Measurements from ENCODE around the gene TUBAL3. TPM values are rescaled to one million over a fixed set of nuclear protein-coding genes. Genes with fewer than 3 reads are reported as not detected.
A peak's percentile ranks its signal among the peaks of the same experiment; 100 is the strongest.

Gene TUBAL3
- total RNA-seq, 2 donors from 2014 or later, result 1.7 TPM; not detected in 1

DNA sequence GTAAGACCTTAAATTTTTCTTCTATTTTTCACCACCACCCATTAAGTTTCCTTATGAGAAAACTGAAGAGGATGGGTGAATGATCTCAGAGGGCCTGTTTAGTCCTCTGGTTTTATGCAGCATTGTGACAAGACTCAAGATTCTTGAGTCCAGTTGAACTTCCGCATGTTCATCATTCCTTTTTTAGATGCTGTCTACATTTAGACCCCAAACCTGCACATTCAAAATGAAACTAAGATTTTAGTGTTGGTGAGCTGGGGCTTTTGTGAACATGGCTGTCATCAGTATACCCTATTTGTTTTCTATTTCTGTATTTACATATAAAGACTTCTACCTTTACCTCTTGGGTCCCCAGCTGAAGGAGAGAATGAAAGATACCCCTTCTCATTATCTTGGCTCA, 38.8 kb upstream of the TUBAL3 start:
- no peak for DNase-seq (ENCODE audit: low spot score)
- no peaks in the 10 kb centered on the region for H3K36me3 ChIP-seq
- H3K4me3 ChIP-seq, result no peak overlapping the region
- TF ChIP-seq, protein P1, sequence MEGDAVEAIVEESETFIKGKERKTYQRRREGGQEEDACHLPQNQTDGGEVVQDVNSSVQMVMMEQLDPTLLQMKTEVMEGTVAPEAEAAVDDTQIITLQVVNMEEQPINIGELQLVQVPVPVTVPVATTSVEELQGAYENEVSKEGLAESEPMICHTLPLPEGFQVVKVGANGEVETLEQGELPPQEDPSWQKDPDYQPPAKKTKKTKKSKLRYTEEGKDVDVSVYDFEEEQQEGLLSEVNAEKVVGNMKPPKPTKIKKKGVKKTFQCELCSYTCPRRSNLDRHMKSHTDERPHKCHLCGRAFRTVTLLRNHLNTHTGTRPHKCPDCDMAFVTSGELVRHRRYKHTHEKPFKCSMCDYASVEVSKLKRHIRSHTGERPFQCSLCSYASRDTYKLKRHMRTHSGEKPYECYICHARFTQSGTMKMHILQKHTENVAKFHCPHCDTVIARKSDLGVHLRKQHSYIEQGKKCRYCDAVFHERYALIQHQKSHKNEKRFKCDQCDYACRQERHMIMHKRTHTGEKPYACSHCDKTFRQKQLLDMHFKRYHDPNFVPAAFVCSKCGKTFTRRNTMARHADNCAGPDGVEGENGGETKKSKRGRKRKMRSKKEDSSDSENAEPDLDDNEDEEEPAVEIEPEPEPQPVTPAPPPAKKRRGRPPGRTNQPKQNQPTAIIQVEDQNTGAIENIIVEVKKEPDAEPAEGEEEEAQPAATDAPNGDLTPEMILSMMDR (IDR thresholded peaks at IDR 0.05), result no peak
- H3K27me3 ChIP-seq, result no peaks in the 10 kb centered on the region
- no peaks in the 10 kb centered on the region for H3K4me1 ChIP-seq
- no peak overlapping the region for H3K27ac ChIP-seq
- no peaks in the 10 kb centered on the region for H3K9me3 ChIP-seq

DNA sequence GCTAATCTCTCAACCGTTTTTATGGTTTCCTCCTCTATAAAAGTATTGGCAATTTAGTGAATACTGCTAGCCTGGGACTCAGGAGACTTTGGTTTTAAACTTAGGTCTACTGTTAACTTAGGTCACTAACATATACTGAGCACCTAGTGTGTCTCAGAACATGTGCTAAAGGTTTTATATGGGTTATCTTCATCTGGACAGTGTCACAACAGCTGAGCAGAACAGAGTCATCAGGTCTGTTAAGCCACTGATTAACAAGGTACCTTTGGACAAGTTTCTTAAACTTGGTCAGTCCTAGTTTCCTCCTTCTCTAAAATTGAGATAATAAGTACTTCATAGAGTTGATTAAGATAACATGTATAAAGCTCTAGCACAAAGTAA, 38.4 kb upstream of the TUBAL3 start:
- no peak for DNase-seq (ENCODE audit: low spot score)
- no peaks in the 10 kb centered on the region for H3K4me1 ChIP-seq
- no peak overlapping the region for H3K27ac ChIP-seq
- H3K9me3 ChIP-seq, result no peaks in the 10 kb centered on the region
- H3K36me3 ChIP-seq, result no peaks in the 10 kb centered on the region
- TF ChIP-seq, protein P1 (IDR thresholded peaks at IDR 0.05), result no peak
- no peaks in the 10 kb centered on the region for H3K27me3 ChIP-seq
- H3K4me3 ChIP-seq, result no peak overlapping the region

DNA sequence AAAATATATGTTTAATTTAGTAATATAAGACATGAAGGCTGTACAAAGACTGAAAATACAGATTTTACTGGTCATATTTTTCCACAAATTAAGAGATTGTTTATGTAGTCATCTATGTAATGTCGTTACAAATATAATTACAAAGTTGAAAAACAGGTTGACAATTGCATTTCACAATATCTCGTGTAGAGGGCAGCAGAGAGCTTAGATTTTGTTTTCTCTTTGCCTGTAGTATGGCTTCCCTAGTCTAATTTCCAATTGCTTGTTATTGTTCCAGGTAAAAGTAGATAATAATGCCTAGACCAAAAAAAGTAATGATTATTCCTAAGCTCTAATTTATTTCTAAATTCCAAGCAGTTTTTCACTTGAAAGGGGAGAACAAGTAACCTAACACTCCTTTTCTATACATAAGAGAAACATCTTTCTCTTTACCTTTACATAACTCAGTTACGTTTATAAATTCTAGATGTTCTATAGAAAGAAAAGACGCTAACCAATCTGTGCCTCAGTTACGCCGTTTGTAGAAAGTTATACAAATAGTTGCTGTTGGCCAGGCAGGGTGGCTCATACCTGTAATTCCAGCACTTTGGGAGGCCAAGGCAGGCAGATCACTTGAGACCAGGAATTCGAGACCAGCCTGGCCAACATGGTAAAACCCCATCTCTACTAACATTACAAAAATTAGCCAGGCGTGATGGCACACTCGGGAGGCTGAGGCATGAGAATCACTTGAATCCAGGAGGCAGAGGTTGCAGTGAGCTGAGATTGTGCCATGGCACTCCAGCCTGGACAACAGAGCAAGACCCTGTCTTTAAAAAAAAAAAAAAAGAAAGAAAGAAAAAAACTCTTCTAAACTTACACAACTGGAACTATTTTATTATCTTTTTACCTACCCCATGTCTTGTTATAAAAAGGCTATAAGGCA, 37.7 kb upstream of the TUBAL3 start:
- TF ChIP-seq, protein P1 (IDR thresholded peaks at IDR 0.05), result peak in 1 of 2 donors; percentile 78
- no peaks in the 10 kb centered on the region for H3K27me3 ChIP-seq
- H3K4me1 ChIP-seq, result no peaks in the 10 kb centered on the region
- H3K27ac ChIP-seq, result no peak overlapping the region
- no peaks in the 10 kb centered on the region for H3K36me3 ChIP-seq
- H3K9me3 ChIP-seq, result no peaks in the 10 kb centered on the region
- no peak overlapping the region for H3K4me3 ChIP-seq
- DNase-seq (ENCODE audit: low spot score), result no peak

DNA sequence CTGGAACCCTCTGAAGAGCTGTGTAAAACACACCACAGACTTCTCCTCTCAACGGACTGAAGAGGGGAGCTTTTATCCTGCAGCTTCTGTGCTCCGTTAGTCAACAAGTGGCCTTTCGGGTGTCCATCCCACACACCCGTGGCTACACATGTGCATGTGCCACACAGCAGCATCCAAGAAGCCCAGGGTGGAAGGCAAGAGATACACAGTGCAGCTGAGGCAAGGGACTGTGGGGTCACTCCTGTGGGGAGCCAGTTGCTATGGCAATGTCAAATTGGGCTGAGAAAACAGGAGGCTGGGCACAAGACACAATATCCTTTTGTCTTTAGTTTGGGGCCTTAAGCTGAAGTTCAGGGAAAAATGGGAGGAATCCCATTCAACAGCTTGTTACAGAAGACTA, 36.5 kb upstream of the TUBAL3 start:
- Histone ChIP-seq H3K9me3 (no peaks in the 10 kb centered on the region), H3K36me3 (no peaks in the 10 kb centered on the region), H3K27ac (no peak overlapping the region), H3K27me3 (no peaks in the 10 kb centered on the region), H3K4me3 (no peak overlapping the region), H3K4me1 (no peaks in the 10 kb centered on the region)
- DNase-seq (ENCODE audit: low spot score), result no peak
- TF ChIP-seq, protein P1 (IDR thresholded peaks at IDR 0.05), result no peak

DNA sequence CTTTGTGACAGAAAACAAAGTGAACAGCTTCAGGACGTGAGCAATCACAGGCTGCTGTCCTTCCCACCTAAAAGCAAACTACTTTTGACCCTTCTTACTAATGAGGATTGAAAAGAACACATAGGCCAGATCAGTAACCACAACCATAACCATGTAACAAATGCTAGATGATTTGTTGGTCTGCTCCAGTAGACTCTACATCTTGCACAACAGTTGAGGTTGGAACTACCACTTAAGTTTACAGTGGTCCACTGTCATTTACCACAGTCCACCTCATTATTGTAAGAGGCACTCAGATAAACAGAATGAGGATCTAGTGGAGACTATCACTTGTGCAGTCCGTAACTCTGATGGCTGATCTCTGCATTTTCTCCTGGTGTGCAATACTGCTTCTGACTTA, 35.6 kb upstream of the TUBAL3 start:
- H3K4me1 ChIP-seq, result no peaks in the 10 kb centered on the region
- H3K27me3 ChIP-seq, result no peaks in the 10 kb centered on the region
- H3K4me3 ChIP-seq, result no peak overlapping the region
- H3K36me3 ChIP-seq, result no peaks in the 10 kb centered on the region
- no peak for DNase-seq (ENCODE audit: low spot score)
- H3K9me3 ChIP-seq, result no peaks in the 10 kb centered on the region
- no peak overlapping the region for H3K27ac ChIP-seq
- TF ChIP-seq, protein P1 (IDR thresholded peaks at IDR 0.05), result no peak

All from right atrium auricular region (tissue), 2 donors.